ENCODE data around the gene DUOXA2.
"Not testable (repeated sequence)": the region's sequence is repeated elsewhere in the genome, so short reads cannot be mapped to it uniquely, and the experiment has no call there.

DUOXA2 gene

GRCh38 chr15:45134046-45134445 is 19.9 kb downstream of the DUOXA2 start:
- no peak overlapping the region for H3K4me3 ChIP-seq (replicated peaks; ENCODE audit: low read depth, low read length)
- no peak for TF ChIP-seq CTCF (IDR thresholded peaks at IDR 0.05; ENCODE audit: low read depth, low read length, missing control alignments)
- no peak for DNase-seq (ENCODE audit: extremely low read depth, low read depth)

GRCh38 chr15:45134682-45135604 is 20.8 kb downstream of the DUOXA2 start:
- DNase-seq (ENCODE audit: extremely low read depth, low read depth): no peak
- TF ChIP-seq CTCF (IDR thresholded peaks at IDR 0.05; ENCODE audit: low read depth, low read length, missing control alignments): peak; percentile 5
- no peak overlapping the region for H3K4me3 ChIP-seq (replicated peaks; ENCODE audit: low read depth, low read length)

GRCh38 chr15:45135705-45136377 is 21.7 kb downstream of the DUOXA2 start:
- DNase-seq (ENCODE audit: extremely low read depth, low read depth); H3K4me3 ChIP-seq (replicated peaks; ENCODE audit: low read depth, low read length): not testable (repeated sequence)

- DNase-seq (ENCODE audit: extremely low read depth, low read depth): no peak
- TF ChIP-seq CTCF (IDR thresholded peaks at IDR 0.05; ENCODE audit: low read depth, low read length, missing control alignments): no peak
Measured at GRCh38 chr15:45136378-45136764, 22.2 kb downstream of the DUOXA2 start.

GRCh38 chr15:45137703-45138102 is 23.6 kb downstream of the DUOXA2 start:
- no peak for DNase-seq (ENCODE audit: extremely low read depth, low read depth)
- no peak overlapping the region for H3K4me3 ChIP-seq (replicated peaks; ENCODE audit: low read depth, low read length)

More at GRCh38 chr15:45136378-45136764, 22.2 kb downstream of the DUOXA2 start:
- H3K4me3 ChIP-seq (replicated peaks; ENCODE audit: low read depth, low read length): no peak overlapping the region

GRCh38 chr15:45138814-45139765 is 25.0 kb downstream of the DUOXA2 start:
- DNase-seq (ENCODE audit: extremely low read depth, low read depth): no peak
- no peak overlapping the region for H3K4me3 ChIP-seq (replicated peaks; ENCODE audit: low read depth, low read length)
- no peak for TF ChIP-seq CTCF (IDR thresholded peaks at IDR 0.05; ENCODE audit: low read depth, low read length, missing control alignments)

More at GRCh38 chr15:45137703-45138102, 23.6 kb downstream of the DUOXA2 start:
- TF ChIP-seq CTCF (IDR thresholded peaks at IDR 0.05; ENCODE audit: low read depth, low read length, missing control alignments): no peak

Measured in HFF-Myc (cell line).